GM12878 (cell line): Measurements from ENCODE around the gene CSTPP1. TPM values are rescaled to one million over a fixed set of nuclear protein-coding genes. Genes with fewer than 3 reads are reported as not detected.

ENCODE experiments used
- ATAC-seq: fragments of 200-7000 bp; cut with Tn5 transposase; 3 replicates; pipeline ENCODE4 v1.9.1; 2020; ENCODE audit warnings: mild to moderate bottlenecking, moderate library complexity
- BruUV-seq: library from RNA; stranded (reverse); fragments of 400-500 nt; replicated peaks from 2 replicates; lab custom pipeline; 2021; lab: Mats Ljungman, UMichigan
- CTCF ChIA-PET: fragments of 300-600 bp; sonication (Branson Sonifier 250); formaldehyde crosslinking; extraction: SDS; loops from one replicate; lab custom pipeline; 2021; ENCODE audit warnings: inconsistent platforms; lab: Yijun Ruan, JAX
- POLR2A ChIA-PET: fragments of 350-600 bp; formaldehyde crosslinking; extraction: SDS; loops from one replicate; lab custom pipeline; 2021; ENCODE audit warnings: inconsistent platforms; lab: Charles Lee
- RAD21 ChIA-PET: fragments of 300-600 bp; sonication (Branson Sonifier 250); formaldehyde crosslinking; loops from one replicate; lab custom pipeline; 2023; ENCODE audit warnings: antibody characterized with exemption; ENCODE audit not compliant: unreplicated experiment; lab: Charles Lee
- SMC1A ChIA-PET: fragments of 300-600 bp; sonication (Branson Sonifier 250); formaldehyde crosslinking; loops from one replicate; lab custom pipeline; 2023; ENCODE audit not compliant: unreplicated experiment, uncharacterized antibody; lab: Charles Lee
- DNase-seq: peaks from one replicate; pipeline ENCODE4 v3.0.0-alpha.2; 2011; ENCODE audit warnings: low read depth, low spot score
- FAIRE-seq: peaks from 3 replicates; lab custom pipeline; 2011; peaks lifted over from hg19 to GRCh38; lab: Jason Lieb, UNC
- H2AFZ ChIP-seq: 2 replicates; pipeline ENCODE4 v1.6.0; 2011; ENCODE audit warnings: low read depth, low read length, control low read depth; ENCODE audit not compliant: control insufficient read depth
- H3K27ac ChIP-seq: 2 replicates; pipeline ENCODE4 v1.5.1; 2011; ENCODE audit warnings: control low read depth; ENCODE audit not compliant: control insufficient read depth, insufficient read depth
- H3K27me3 ChIP-seq, 2 experiments: replicated peaks in 1 of 2; 2 replicates each; pipeline versions ENCODE4 v1.6.0 to v1.6.1; 2011; ENCODE audit warnings: low read length in 1 of 2; ENCODE audit not compliant: control insufficient read depth in 2 of 2, insufficient read depth in 2 of 2
- H3K36me3 ChIP-seq, 2 experiments: 2 replicates each; pipeline ENCODE4 v1.5.1; 2011; ENCODE audit warnings: low read length in 1 of 2; ENCODE audit not compliant: control insufficient read depth in 2 of 2, insufficient read depth in 2 of 2
- H3K4me1 ChIP-seq: 2 replicates; pipeline ENCODE4 v1.6.1; 2011; ENCODE audit warnings: mild to moderate bottlenecking, low read length, moderate library complexity, mixed read lengths; ENCODE audit not compliant: control insufficient read depth, insufficient read depth
- H3K4me2 ChIP-seq: 2 replicates; pipeline ENCODE4 v1.6.0; 2011; ENCODE audit warnings: control low read depth; ENCODE audit not compliant: control insufficient read depth, insufficient read depth
- H3K4me3 ChIP-seq: fragments of 200-600 bp; sonication (generic); 2 replicates; pipeline ENCODE4 v1.5.1; 2016
- H3K79me2 ChIP-seq: 2 replicates; pipeline ENCODE4 v1.6.0; 2011; ENCODE audit warnings: low read length; ENCODE audit not compliant: control insufficient read depth, insufficient read depth
- H3K9ac ChIP-seq: 2 replicates; pipeline ENCODE4 v1.8.0; 2011; ENCODE audit warnings: low read length, control low read depth, mixed read lengths; ENCODE audit not compliant: control insufficient read depth, insufficient read depth
- H3K9me3 ChIP-seq: replicated peaks from 3 replicates; pipeline ENCODE4 v1.5.1; 2011; ENCODE audit warnings: mild to moderate bottlenecking, low read length; ENCODE audit not compliant: control insufficient read depth, insufficient read depth
- H4K20me1 ChIP-seq: 2 replicates; pipeline ENCODE4 v1.6.0; 2011; ENCODE audit not compliant: control insufficient read depth, insufficient read depth
- CHD2 ChIP-seq: IDR thresholded peaks from 2 replicates; pipeline ENCODE4 v1.6.1; 2011; ENCODE audit warnings: low read depth, low read length, improper control_type of control experiment, borderline replicate concordance
- CREM ChIP-seq: IDR thresholded peaks from 2 replicates; pipeline ENCODE4 v1.6.1; 2014; ENCODE audit warnings: antibody characterized with exemption, low read depth
- DPF2 ChIP-seq: fragments of 450-650 bp; IDR thresholded peaks from 2 replicates; pipeline ENCODE4 v1.6.1; 2017; ENCODE audit warnings: mild to moderate bottlenecking
- FOS ChIP-seq: IDR thresholded peaks from 3 replicates; pipeline ENCODE4 v1.6.1; 2011; ENCODE audit warnings: borderline replicate concordance; ENCODE audit not compliant: insufficient read length; ENCODE audit errors: extremely low read depth
- MYB ChIP-seq: fragments of 150-350 bp; IDR thresholded peaks from 2 replicates; pipeline ENCODE4 v1.6.1; 2014; ENCODE audit warnings: mild to moderate bottlenecking, low read depth, low read length, borderline replicate concordance
- PAX5 ChIP-seq: IDR thresholded peaks from 2 replicates; pipeline ENCODE4 v1.6.1; 2011; ENCODE audit warnings: low read depth, low read length, borderline replicate concordance
- POLR2AphosphoS5 ChIP-seq: IDR thresholded peaks from 2 replicates; pipeline ENCODE4 v1.6.1; 2011; ENCODE audit warnings: mild to moderate bottlenecking, low read length, inconsistent platforms
- RFX5 ChIP-seq: IDR thresholded peaks from 2 replicates; pipeline ENCODE4 v1.6.1; 2011; ENCODE audit warnings: low read depth, low read length, improper control_type of control experiment
- SREBF2 ChIP-seq: IDR thresholded peaks from 2 replicates; pipeline ENCODE4 v1.6.1; 2012; ENCODE audit warnings: mild to moderate bottlenecking, low read length
- SUPT20H ChIP-seq: IDR thresholded peaks from 2 replicates; pipeline ENCODE4 v1.6.1; 2011; ENCODE audit warnings: low read depth, mild to moderate bottlenecking, low read length, moderate library complexity, borderline replicate concordance; ENCODE audit not compliant: control insufficient read depth
- ZNF622 ChIP-seq: fragments of 450-650 bp; IDR thresholded peaks from 2 replicates; pipeline ENCODE4 v1.6.1; 2017; ENCODE audit warnings: mild to moderate bottlenecking, inconsistent platforms
- WGBS: methylation state at CpG from one replicate; pipeline ENCODE4 v1.1.6; 2016; ENCODE audit warnings: low lambda C conversion rate; ENCODE audit not compliant: insufficient replicate concordance, insufficient coverage; ENCODE audit errors: missing lambda C conversion rate; 5-methylcytosine and 5-hydroxymethylcytosine counted together
- in situ Hi-C: fragments of 300-500 bp; cut with MboI; formaldehyde crosslinking; loops from 9 replicates; pipeline ENCODE4 v1.14.3; 2018; ENCODE audit warnings: mixed read lengths
- intact Hi-C: fragments of 100-400 bp; cut with micrococcal nuclease; formaldehyde crosslinking; loops from one replicate; pipeline ENCODE4 v1.14.2; 2022; ENCODE audit not compliant: unreplicated experiment
- polyA plus RNA-seq, 11 experiments: library from polyadenylated mRNA; depleted of rRNA in 4 of 11; unstranded in 6 of 11; stranded (reverse) in 5 of 11; fragments of >200 nt; fragmentation: Nextera tagmentation in 4 of 11; fragmentation: Illumina TruSeq in 1 of 11; extraction: Ambion mirVana in 4 of 11; extraction: Trizol in 1 of 11; gene quantifications; 1 replicate in 1 of 11; 2 replicates in 10 of 11; pipeline versions ENCODE4 v1.2.1 to v1.2.3, GENCODE V29; 2011 to 2016; ENCODE audit warnings: inconsistent platforms in 2 of 11, missing spikeins in 2 of 11, low read depth in 1 of 11
- total RNA-seq, 4 experiments: library from RNA; depleted of rRNA in 3 of 4; stranded (reverse); fragments of >200 nt in 3 of 4; fragmentation: Illumina TruSeq in 1 of 4; extraction: Trizol in 1 of 4; gene quantifications; 2 replicates each; pipeline versions ENCODE4 v1.2.1 to v1.2.3, GENCODE V29; 2013 to 2021
- TF ChIP-seq, protein P1 (sequence below): fragments of 450-650 bp; conservative IDR thresholded peaks from 2 replicates; pipeline ENCODE4 v1.6.1; 2017; ENCODE audit warnings: mild to moderate bottlenecking, moderate library complexity
- TF ChIP-seq, protein P2 (sequence below): fragments of 450-650 bp; IDR thresholded peaks from 2 replicates; pipeline ENCODE4 v1.6.1; 2017; ENCODE audit warnings: antibody characterized with exemption, mild to moderate bottlenecking, moderate library complexity
- TF ChIP-seq, protein P3 (sequence below): fragments of 150-350 bp; IDR thresholded peaks from 2 replicates; pipeline ENCODE4 v1.6.1; 2014; ENCODE audit warnings: mild to moderate bottlenecking, low read depth, low read length
- TF ChIP-seq, protein P4 (sequence below): fragments of 450-650 bp; IDR thresholded peaks from 2 replicates; pipeline ENCODE4 v1.6.1; 2016; ENCODE audit warnings: mild to moderate bottlenecking, moderate library complexity, borderline replicate concordance

Gene CSTPP1
- total and polyA plus RNA-seq, 10 of the 15 experiments (the other 5 are each of a cell fraction or from before 2014, with no cell fraction given) = 7.1 to 23.4 (median 17.5) TPM

DNA sequence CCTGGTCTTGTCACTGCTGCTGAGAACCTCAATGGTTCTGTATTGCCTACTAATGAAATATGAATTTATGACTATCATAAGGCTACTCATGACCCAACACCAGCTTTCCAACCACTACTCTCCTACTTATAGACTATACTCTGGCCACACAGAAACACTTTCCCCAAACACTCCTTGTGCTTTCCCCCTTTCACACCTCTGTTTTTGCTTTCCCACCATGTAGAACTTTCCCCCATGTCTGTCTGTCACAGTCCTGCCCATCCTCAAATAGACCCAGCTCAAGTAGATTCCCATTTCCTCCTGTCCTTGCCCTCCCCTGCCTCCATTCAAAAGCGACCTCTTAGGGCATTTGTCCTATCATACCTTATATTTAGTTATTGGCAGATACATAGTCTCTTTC, 134.2 kb downstream of the CSTPP1 start:
- ChIA-PET CTCF (interaction anchor here (0.7 kb wide), 1 partner anchor 151 kb away, joined by 3 read pairs; no protein-coding TSS in a partner anchor), POLR2A (no interaction called here), SMC1A (no interaction called here), RAD21 (interaction anchor here (0.8 kb wide), 1 partner anchor 15 kb away, joined by 3 read pairs; no protein-coding TSS in a partner anchor)
- H3K79me2 ChIP-seq = no peaks in the 10 kb centered on the region
- 88% methylated on average over 1 of the region's 1 CpG for WGBS
- H3K36me3 ChIP-seq = no peaks in the 10 kb centered on the region
- no peaks in the 10 kb centered on the region for H3K27me3 ChIP-seq
- BruUV-seq = no TSS peak
- no peak for DNase-seq
- ATAC-seq = no peak
- H3K4me2 ChIP-seq = no peak overlapping the region
- no peak overlapping the region for H3K27ac ChIP-seq
- no peak overlapping the region for H3K9ac ChIP-seq
- no peak overlapping the region for H2AFZ ChIP-seq
- no peak for FAIRE-seq
- H3K4me1 ChIP-seq = no peaks in the 10 kb centered on the region
- no peak overlapping the region for H3K4me3 ChIP-seq
- intact Hi-C loops (loop anchor here (5.0 kb wide), 1 partner anchor 153 kb away; the partner anchor contains the start of gene LRP4), in situ Hi-C loops (no loop called here)
- no peaks in the 10 kb centered on the region for H3K9me3 ChIP-seq
- H4K20me1 ChIP-seq = no peaks in the 10 kb centered on the region
- TF ChIP-seq, protein P1, sequence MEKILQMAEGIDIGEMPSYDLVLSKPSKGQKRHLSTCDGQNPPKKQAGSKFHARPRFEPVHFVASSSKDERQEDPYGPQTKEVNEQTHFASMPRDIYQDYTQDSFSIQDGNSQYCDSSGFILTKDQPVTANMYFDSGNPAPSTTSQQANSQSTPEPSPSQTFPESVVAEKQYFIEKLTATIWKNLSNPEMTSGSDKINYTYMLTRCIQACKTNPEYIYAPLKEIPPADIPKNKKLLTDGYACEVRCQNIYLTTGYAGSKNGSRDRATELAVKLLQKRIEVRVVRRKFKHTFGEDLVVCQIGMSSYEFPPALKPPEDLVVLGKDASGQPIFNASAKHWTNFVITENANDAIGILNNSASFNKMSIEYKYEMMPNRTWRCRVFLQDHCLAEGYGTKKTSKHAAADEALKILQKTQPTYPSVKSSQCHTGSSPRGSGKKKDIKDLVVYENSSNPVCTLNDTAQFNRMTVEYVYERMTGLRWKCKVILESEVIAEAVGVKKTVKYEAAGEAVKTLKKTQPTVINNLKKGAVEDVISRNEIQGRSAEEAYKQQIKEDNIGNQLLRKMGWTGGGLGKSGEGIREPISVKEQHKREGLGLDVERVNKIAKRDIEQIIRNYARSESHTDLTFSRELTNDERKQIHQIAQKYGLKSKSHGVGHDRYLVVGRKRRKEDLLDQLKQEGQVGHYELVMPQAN = no peak
- TF ChIP-seq CHD2 (no peak), PAX5 (no peak), SUPT20H (no peak), SREBF2 (no peak), POLR2AphosphoS5 (no peak), MYB (no peak), FOS (no peak), RFX5 (no peak), ZNF622 (no peak), DPF2 (no peak), CREM (no peak)
- TF ChIP-seq, protein P2, sequence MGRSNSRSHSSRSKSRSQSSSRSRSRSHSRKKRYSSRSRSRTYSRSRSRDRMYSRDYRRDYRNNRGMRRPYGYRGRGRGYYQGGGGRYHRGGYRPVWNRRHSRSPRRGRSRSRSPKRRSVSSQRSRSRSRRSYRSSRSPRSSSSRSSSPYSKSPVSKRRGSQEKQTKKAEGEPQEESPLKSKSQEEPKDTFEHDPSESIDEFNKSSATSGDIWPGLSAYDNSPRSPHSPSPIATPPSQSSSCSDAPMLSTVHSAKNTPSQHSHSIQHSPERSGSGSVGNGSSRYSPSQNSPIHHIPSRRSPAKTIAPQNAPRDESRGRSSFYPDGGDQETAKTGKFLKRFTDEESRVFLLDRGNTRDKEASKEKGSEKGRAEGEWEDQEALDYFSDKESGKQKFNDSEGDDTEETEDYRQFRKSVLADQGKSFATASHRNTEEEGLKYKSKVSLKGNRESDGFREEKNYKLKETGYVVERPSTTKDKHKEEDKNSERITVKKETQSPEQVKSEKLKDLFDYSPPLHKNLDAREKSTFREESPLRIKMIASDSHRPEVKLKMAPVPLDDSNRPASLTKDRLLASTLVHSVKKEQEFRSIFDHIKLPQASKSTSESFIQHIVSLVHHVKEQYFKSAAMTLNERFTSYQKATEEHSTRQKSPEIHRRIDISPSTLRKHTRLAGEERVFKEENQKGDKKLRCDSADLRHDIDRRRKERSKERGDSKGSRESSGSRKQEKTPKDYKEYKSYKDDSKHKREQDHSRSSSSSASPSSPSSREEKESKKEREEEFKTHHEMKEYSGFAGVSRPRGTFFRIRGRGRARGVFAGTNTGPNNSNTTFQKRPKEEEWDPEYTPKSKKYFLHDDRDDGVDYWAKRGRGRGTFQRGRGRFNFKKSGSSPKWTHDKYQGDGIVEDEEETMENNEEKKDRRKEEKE = no peak
- TF ChIP-seq, protein P3, sequence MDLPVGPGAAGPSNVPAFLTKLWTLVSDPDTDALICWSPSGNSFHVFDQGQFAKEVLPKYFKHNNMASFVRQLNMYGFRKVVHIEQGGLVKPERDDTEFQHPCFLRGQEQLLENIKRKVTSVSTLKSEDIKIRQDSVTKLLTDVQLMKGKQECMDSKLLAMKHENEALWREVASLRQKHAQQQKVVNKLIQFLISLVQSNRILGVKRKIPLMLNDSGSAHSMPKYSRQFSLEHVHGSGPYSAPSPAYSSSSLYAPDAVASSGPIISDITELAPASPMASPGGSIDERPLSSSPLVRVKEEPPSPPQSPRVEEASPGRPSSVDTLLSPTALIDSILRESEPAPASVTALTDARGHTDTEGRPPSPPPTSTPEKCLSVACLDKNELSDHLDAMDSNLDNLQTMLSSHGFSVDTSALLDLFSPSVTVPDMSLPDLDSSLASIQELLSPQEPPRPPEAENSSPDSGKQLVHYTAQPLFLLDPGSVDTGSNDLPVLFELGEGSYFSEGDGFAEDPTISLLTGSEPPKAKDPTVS = no peak
- TF ChIP-seq, protein P4, sequence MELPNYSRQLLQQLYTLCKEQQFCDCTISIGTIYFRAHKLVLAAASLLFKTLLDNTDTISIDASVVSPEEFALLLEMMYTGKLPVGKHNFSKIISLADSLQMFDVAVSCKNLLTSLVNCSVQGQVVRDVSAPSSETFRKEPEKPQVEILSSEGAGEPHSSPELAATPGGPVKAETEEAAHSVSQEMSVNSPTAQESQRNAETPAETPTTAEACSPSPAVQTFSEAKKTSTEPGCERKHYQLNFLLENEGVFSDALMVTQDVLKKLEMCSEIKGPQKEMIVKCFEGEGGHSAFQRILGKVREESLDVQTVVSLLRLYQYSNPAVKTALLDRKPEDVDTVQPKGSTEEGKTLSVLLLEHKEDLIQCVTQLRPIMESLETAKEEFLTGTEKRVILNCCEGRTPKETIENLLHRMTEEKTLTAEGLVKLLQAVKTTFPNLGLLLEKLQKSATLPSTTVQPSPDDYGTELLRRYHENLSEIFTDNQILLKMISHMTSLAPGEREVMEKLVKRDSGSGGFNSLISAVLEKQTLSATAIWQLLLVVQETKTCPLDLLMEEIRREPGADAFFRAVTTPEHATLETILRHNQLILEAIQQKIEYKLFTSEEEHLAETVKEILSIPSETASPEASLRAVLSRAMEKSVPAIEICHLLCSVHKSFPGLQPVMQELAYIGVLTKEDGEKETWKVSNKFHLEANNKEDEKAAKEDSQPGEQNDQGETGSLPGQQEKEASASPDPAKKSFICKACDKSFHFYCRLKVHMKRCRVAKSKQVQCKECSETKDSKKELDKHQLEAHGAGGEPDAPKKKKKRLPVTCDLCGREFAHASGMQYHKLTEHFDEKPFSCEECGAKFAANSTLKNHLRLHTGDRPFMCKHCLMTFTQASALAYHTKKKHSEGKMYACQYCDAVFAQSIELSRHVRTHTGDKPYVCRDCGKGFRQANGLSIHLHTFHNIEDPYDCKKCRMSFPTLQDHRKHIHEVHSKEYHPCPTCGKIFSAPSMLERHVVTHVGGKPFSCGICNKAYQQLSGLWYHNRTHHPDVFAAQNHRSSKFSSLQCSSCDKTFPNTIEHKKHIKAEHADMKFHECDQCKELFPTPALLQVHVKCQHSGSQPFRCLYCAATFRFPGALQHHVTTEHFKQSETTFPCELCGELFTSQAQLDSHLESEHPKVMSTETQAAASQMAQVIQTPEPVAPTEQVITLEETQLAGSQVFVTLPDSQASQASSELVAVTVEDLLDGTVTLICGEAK = no peak
